ENCODE results near the gene KMT2C.

DNA sequence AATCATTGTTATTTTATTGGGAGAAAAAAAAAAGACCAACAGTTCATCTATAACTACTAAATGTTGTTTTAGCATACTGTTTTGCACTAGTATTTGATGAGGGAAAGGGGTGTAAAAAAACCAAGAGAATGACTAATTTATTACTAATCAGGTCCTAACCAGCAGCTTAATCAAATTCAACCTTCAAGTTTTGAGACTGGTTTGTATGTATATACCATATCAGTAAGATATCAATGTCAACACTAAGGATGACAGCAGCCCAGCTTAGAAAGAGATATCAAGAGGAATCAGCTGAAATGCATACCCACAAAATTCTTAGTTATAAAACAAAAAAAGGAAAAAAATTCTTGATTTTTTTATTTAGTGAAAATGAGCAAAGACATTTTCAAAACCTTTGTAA lies 122.6 kb downstream of the KMT2C start:
- TF ChIP-seq CTCF (IDR thresholded peaks at IDR 0.05 in 8 of 11, conservative IDR thresholded peaks at IDR 0.05 in 3 of 11) = no peak
- TF ChIP-seq POLR2AphosphoS5 (IDR thresholded peaks at IDR 0.05) = no peak
